Measurements from ENCODE around the gene ABCC4.

The ABCC4 gene

GRCh38 chr13:95155504-95155903 lies 145.7 kb downstream of the ABCC4 start:
- H3K4me1 ChIP-seq (ENCODE audit: low read length) = peaks cover 2% of the 10 kb centered on the region; the same call in 1 of the 2 replicates
- no peaks in the 10 kb centered on the region for H3K36me3 ChIP-seq (replicated peaks; ENCODE audit: low read depth, low read length)

GRCh38 chr13:95155093-95155492 lies 146.2 kb downstream of the ABCC4 start:
- Histone ChIP-seq H3K27me3 (ENCODE audit: low read depth, low read length) (no peaks in the 10 kb centered on the region), H4K20me1 (ENCODE audit: insufficient read depth, low read length) (no peaks in the 10 kb centered on the region), H2AFZ (ENCODE audit: low read depth, low read length) (no peak overlapping the region), H3K36me3 (replicated peaks; ENCODE audit: low read depth, low read length) (no peaks in the 10 kb centered on the region), H3K4me2 (ENCODE audit: low read length) (no peak overlapping the region), H3K9me3 (ENCODE audit: insufficient read depth, low read length) (no peaks in the 10 kb centered on the region), H3K79me2 (ENCODE audit: low read length) (no peaks in the 10 kb centered on the region), H3K4me1 (ENCODE audit: low read length) (peaks cover 6% of the 10 kb centered on the region; the same call in 1 of the 2 replicates), H3K4me3 (ENCODE audit: low read length) (no peak overlapping the region), H3K27ac (ENCODE audit: low read length) (no peak overlapping the region), H3K9ac (ENCODE audit: low read length) (no peak overlapping the region)
- TF ChIP-seq EZH2phosphoT487 (IDR thresholded peaks at IDR 0.05; ENCODE audit: low read depth) = no peak
- no peak for TF ChIP-seq CTCF (IDR thresholded peaks at IDR 0.05; ENCODE audit: low read depth, low read length)

More at GRCh38 chr13:95155504-95155903, 145.7 kb downstream of the ABCC4 start:
- Histone ChIP-seq H2AFZ (ENCODE audit: low read depth, low read length) (no peak overlapping the region), H3K79me2 (ENCODE audit: low read length) (no peaks in the 10 kb centered on the region), H3K4me2 (ENCODE audit: low read length) (no peak overlapping the region), H3K9me3 (ENCODE audit: insufficient read depth, low read length) (no peaks in the 10 kb centered on the region), H3K27me3 (ENCODE audit: low read depth, low read length) (no peaks in the 10 kb centered on the region), H3K4me3 (ENCODE audit: low read length) (no peak overlapping the region), H3K27ac (ENCODE audit: low read length) (no peak overlapping the region), H4K20me1 (ENCODE audit: insufficient read depth, low read length) (no peaks in the 10 kb centered on the region), H3K9ac (ENCODE audit: low read length) (no peak overlapping the region)
- TF ChIP-seq EZH2phosphoT487 (IDR thresholded peaks at IDR 0.05; ENCODE audit: low read depth) (no peak), CTCF (IDR thresholded peaks at IDR 0.05; ENCODE audit: low read depth, low read length) (no peak)

- Histone ChIP-seq H3K4me3 (ENCODE audit: low read length) (no peak overlapping the region), H3K36me3 (replicated peaks; ENCODE audit: low read depth, low read length) (no peaks in the 10 kb centered on the region), H3K9ac (ENCODE audit: low read length) (no peak overlapping the region), H3K4me2 (ENCODE audit: low read length) (no peak overlapping the region), H4K20me1 (ENCODE audit: insufficient read depth, low read length) (no peaks in the 10 kb centered on the region), H3K4me1 (ENCODE audit: low read length) (peaks cover 6% of the 10 kb centered on the region; the same call in 1 of the 2 replicates), H3K27ac (ENCODE audit: low read length) (no peak overlapping the region), H3K79me2 (ENCODE audit: low read length) (no peaks in the 10 kb centered on the region), H3K9me3 (ENCODE audit: insufficient read depth, low read length) (no peaks in the 10 kb centered on the region), H2AFZ (ENCODE audit: low read depth, low read length) (no peak overlapping the region), H3K27me3 (ENCODE audit: low read depth, low read length) (no peaks in the 10 kb centered on the region)
- TF ChIP-seq EZH2phosphoT487 (IDR thresholded peaks at IDR 0.05; ENCODE audit: low read depth) (no peak), CTCF (IDR thresholded peaks at IDR 0.05; ENCODE audit: low read depth, low read length) (no peak)
Observed at GRCh38 chr13:95154413-95154886, 146.8 kb downstream of the ABCC4 start.

GRCh38 chr13:95153647-95154412 lies 147.4 kb downstream of the ABCC4 start:
- Histone ChIP-seq H4K20me1 (ENCODE audit: insufficient read depth, low read length) (no peaks in the 10 kb centered on the region), H2AFZ (ENCODE audit: low read depth, low read length) (no peak overlapping the region), H3K9me3 (ENCODE audit: insufficient read depth, low read length) (no peaks in the 10 kb centered on the region), H3K36me3 (replicated peaks; ENCODE audit: low read depth, low read length) (no peaks in the 10 kb centered on the region), H3K27me3 (ENCODE audit: low read depth, low read length) (no peaks in the 10 kb centered on the region), H3K4me2 (ENCODE audit: low read length) (no peak overlapping the region), H3K4me3 (ENCODE audit: low read length) (no peak overlapping the region), H3K27ac (ENCODE audit: low read length) (no peak overlapping the region), H3K9ac (ENCODE audit: low read length) (no peak overlapping the region), H3K79me2 (ENCODE audit: low read length) (no peaks in the 10 kb centered on the region), H3K4me1 (ENCODE audit: low read length) (peaks cover 6% of the 10 kb centered on the region; the same call in 1 of the 2 replicates)
- TF ChIP-seq EZH2phosphoT487 (IDR thresholded peaks at IDR 0.05; ENCODE audit: low read depth) (no peak), CTCF (IDR thresholded peaks at IDR 0.05; ENCODE audit: low read depth, low read length) (no peak)
